Body of pancreas (tissue), 4 donors: ENCODE data around the gene NFIA. TPM values are rescaled to one million over a fixed set of nuclear protein-coding genes. Genes with fewer than 3 reads are reported as not detected.
A peak's percentile ranks its signal among the peaks of the same experiment; 100 is the strongest.

Experiments used
- ATAC-seq: fragments of 150-250 bp; one replicate; pipeline ENCODE4 v1.9.1; 2016
- DNase-seq, 4 donors: peaks; one replicate each; pipeline ENCODE4 v3.0.0-alpha.2; 2019
- H3K27ac ChIP-seq, 4 donors: fragments of 200-600 bp; sonication (generic); 1 replicate in 3 of 4; 2 replicates in 1 of 4; pipeline versions ENCODE4 v1.5.1 to v1.6.1; 2016 to 2019; ENCODE audit warnings: mild to moderate bottlenecking in 1 of 4, mixed read lengths in 1 of 4, moderate library complexity in 1 of 4
- H3K27me3 ChIP-seq, 2 donors: fragments of 200-600 bp; sonication (generic); one replicate each; pipeline ENCODE4 v1.6.0; 2016; ENCODE audit warnings: mild to moderate bottlenecking in 1 of 2
- H3K36me3 ChIP-seq, 2 donors: fragments of 200-600 bp; sonication (generic); replicated peaks in 1 of 2; 2 replicates each; pipeline ENCODE4 v1.5.1; 2016; ENCODE audit warnings: low read depth in 2 of 2; ENCODE audit not compliant: insufficient read depth in 1 of 2
- H3K4me1 ChIP-seq: fragments of 200-600 bp; sonication (generic); one replicate; pipeline ENCODE4 v1.6.0; 2016
- H3K4me3 ChIP-seq, 2 donors: fragments of 200-600 bp; sonication (generic); 1 replicate in 1 of 2; 2 replicates in 1 of 2; pipeline ENCODE4 v1.5.1; 2016 to 2019
- H3K9me3 ChIP-seq, 3 donors: fragments of 200-600 bp; sonication (generic); 1 replicate in 2 of 3; 2 replicates in 1 of 3; pipeline ENCODE4 v1.5.1; 2016
- POLR2A ChIP-seq, 3 donors: fragments of 450-650 bp; IDR thresholded peaks; one replicate each; pipeline ENCODE4 v1.6.1; 2016; ENCODE audit warnings: antibody characterized with exemption in 3 of 3, mild to moderate bottlenecking in 2 of 3
- WGBS, 2 donors: methylation state at CpG; one replicate each; pipeline ENCODE4 v1.1.5; 2017; 5-methylcytosine and 5-hydroxymethylcytosine counted together
- intact Hi-C: fragments of 100-400 bp; cut with DNase I; formaldehyde crosslinking; loops from one replicate; pipeline ENCODE4 v1.15.1; 2023
- total RNA-seq, 2 donors: library from RNA; depleted of rRNA; stranded (reverse); fragments of >200 nt; gene quantifications; one replicate each; pipeline ENCODE4 v1.1.0, GENCODE V29; 2016
- TF ChIP-seq, protein P1 (sequence below), 7 experiments: fragments of 450-650 bp in 4 of 7; fragments of 200-600 bp in 3 of 7; sonication (generic) in 3 of 7; IDR thresholded peaks; one replicate each; pipeline ENCODE4 v1.5.1; 2016 to 2019; ENCODE audit warnings: antibody characterized with exemption in 7 of 7

The NFIA gene
- total RNA-seq, 2 donors from 2014 or later = 21.5 to 32.3 TPM

DNA sequence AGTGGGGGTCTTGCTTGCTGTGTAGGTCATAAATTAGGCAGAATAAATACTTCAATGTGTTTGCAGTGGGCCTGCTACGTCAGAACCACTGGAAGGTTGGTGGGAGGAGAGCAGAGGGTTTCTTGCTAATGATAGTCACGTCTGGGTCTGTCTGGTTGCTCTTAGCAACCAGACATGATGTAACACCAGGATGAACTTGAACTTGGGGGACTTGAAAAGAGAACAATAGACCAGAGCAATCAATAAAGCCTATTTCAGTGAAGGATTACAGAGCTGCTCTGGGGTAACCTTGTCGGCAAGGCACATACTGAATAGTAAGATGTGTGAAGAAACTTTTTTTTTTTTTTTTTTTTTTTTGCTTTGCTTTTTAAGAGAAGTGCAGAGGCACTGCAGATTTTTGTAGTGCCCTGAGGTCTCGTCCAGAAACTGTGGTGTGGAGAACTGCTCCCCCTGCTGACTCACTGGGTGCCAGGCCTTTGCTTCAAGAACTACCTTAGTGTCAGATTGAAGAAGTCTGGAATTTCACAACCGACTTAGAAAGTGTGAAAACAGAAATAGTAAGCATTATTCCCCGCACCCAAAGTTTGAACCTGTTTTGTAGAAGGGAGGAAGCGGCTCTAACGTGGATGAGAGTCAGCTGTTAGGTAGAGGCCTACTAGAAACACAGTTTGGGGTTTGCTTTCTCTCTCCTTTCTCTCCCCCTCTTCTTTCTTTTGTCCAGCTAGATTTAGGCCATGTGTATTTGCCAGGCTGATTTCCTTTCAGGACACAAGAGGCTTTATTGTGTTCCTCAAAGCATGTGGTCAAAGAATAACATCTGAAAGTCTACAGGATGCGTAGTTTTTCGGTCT lies 371.0 kb downstream of the NFIA start:
- no peaks in the 10 kb centered on the region for H3K27me3 ChIP-seq
- H3K27ac ChIP-seq = peak overlapping the region; percentile 7 to 54 (median 32)
- intact Hi-C loops = loop anchor here (10.0 kb wide), 1 partner anchor 409 kb away; no protein-coding TSS in a partner anchor
- peak; percentile 79 to 89 (median 85) for DNase-seq
- no peaks in the 10 kb centered on the region for H3K36me3 ChIP-seq
- 19 to 25% methylated on average over 10 of the region's 10 CpGs for WGBS, 2 donors
- H3K4me3 ChIP-seq = no peak overlapping the region
- peak; percentile 85 for ATAC-seq
- TF ChIP-seq POLR2A (IDR thresholded peaks at IDR 0.05) = no peak
- TF ChIP-seq, protein P1, sequence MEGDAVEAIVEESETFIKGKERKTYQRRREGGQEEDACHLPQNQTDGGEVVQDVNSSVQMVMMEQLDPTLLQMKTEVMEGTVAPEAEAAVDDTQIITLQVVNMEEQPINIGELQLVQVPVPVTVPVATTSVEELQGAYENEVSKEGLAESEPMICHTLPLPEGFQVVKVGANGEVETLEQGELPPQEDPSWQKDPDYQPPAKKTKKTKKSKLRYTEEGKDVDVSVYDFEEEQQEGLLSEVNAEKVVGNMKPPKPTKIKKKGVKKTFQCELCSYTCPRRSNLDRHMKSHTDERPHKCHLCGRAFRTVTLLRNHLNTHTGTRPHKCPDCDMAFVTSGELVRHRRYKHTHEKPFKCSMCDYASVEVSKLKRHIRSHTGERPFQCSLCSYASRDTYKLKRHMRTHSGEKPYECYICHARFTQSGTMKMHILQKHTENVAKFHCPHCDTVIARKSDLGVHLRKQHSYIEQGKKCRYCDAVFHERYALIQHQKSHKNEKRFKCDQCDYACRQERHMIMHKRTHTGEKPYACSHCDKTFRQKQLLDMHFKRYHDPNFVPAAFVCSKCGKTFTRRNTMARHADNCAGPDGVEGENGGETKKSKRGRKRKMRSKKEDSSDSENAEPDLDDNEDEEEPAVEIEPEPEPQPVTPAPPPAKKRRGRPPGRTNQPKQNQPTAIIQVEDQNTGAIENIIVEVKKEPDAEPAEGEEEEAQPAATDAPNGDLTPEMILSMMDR (IDR thresholded peaks at IDR 0.05) = peak; percentile 44 to 84 (median 74)
- H3K4me1 ChIP-seq = peaks cover 21% of the 10 kb centered on the region
- no peaks in the 10 kb centered on the region for H3K9me3 ChIP-seq

GRCh38 chr1:61455400-61455799 lies 373.0 kb downstream of the NFIA start:
- WGBS, 2 donors = 86 to 96% methylated on average over 7 of the region's 7 CpGs
- Histone ChIP-seq H3K4me3 (no peak overlapping the region), H3K27ac (no peak overlapping the region), H3K36me3 (no peaks in the 10 kb centered on the region), H3K4me1 (peaks cover 17% of the 10 kb centered on the region), H3K27me3 (no peaks in the 10 kb centered on the region), H3K9me3 (no peaks in the 10 kb centered on the region)
- no peak for ATAC-seq
- intact Hi-C loops = loop anchor here (10.0 kb wide), 1 partner anchor 411 kb away; no protein-coding TSS in a partner anchor
- TF ChIP-seq, protein P1 (IDR thresholded peaks at IDR 0.05) = no peak
- no peak for TF ChIP-seq POLR2A (IDR thresholded peaks at IDR 0.05)
- no peak for DNase-seq

DNA sequence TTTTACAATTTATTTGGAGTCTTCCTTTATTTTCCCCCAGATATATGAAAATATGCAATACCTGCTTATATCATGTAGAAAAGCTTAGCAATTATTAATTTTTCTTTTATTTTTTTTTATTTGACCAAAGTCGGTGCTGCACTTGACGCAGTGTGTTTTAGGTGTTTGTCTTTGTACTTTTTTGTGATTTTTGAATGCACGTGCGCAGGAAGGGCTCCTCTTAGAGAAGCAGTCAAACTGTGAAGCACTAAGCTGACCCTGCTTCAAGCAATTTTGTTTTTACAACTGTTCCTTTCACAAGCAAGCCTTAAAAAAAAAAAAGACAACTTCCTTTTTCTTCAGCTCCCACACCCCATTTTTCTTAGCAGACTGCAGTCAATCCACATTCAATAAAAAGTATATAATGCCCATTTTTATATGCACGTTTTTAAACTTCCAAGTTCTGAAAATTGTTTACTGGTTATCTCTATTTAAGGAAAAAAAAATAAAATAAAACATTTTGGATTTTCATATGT lies 375.2 kb downstream of the NFIA start:
- no peak overlapping the region for H3K4me3 ChIP-seq

GRCh38 chr1:61459345-61459744 lies 377.0 kb downstream of the NFIA start:
- WGBS, 2 donors = 93 to 94% methylated on average over 12 of the region's 12 CpGs
- intact Hi-C loops = loop anchor here (10.0 kb wide), 1 partner anchor 415 kb away; no protein-coding TSS in a partner anchor
- Histone ChIP-seq H3K27ac (no peak overlapping the region), H3K4me3 (no peak overlapping the region), H3K4me1 (no peaks in the 10 kb centered on the region), H3K27me3 (no peaks in the 10 kb centered on the region), H3K9me3 (no peaks in the 10 kb centered on the region), H3K36me3 (no peaks in the 10 kb centered on the region)
- no peak for TF ChIP-seq POLR2A (IDR thresholded peaks at IDR 0.05)
- TF ChIP-seq, protein P1 (IDR thresholded peaks at IDR 0.05) = no peak
- ATAC-seq (no peak), DNase-seq (no peak)

More for the DNA sequence above, 375.2 kb downstream of the NFIA start:
- no peak for TF ChIP-seq POLR2A (IDR thresholded peaks at IDR 0.05)
- TF ChIP-seq, protein P1 (IDR thresholded peaks at IDR 0.05) = no peak
- Histone ChIP-seq H3K27ac (no peak overlapping the region), H3K36me3 (no peaks in the 10 kb centered on the region), H3K27me3 (no peaks in the 10 kb centered on the region), H3K4me1 (peaks cover 10% of the 10 kb centered on the region), H3K9me3 (no peaks in the 10 kb centered on the region)
- intact Hi-C loops = loop anchor here (10.0 kb wide), 1 partner anchor 413 kb away; no protein-coding TSS in a partner anchor
- WGBS, 2 donors = 76 to 80% methylated on average over 5 of the region's 5 CpGs
- DNase-seq = no peak
- ATAC-seq = no peak
